Measurements from ENCODE around the gene TSPAN3. TPM values are rescaled to one million over a fixed set of nuclear protein-coding genes. Genes with fewer than 3 reads are reported as not detected.

TSPAN3 gene
- total RNA-seq, 1 experiment from 2014 or later, result 235 TPM

DNA sequence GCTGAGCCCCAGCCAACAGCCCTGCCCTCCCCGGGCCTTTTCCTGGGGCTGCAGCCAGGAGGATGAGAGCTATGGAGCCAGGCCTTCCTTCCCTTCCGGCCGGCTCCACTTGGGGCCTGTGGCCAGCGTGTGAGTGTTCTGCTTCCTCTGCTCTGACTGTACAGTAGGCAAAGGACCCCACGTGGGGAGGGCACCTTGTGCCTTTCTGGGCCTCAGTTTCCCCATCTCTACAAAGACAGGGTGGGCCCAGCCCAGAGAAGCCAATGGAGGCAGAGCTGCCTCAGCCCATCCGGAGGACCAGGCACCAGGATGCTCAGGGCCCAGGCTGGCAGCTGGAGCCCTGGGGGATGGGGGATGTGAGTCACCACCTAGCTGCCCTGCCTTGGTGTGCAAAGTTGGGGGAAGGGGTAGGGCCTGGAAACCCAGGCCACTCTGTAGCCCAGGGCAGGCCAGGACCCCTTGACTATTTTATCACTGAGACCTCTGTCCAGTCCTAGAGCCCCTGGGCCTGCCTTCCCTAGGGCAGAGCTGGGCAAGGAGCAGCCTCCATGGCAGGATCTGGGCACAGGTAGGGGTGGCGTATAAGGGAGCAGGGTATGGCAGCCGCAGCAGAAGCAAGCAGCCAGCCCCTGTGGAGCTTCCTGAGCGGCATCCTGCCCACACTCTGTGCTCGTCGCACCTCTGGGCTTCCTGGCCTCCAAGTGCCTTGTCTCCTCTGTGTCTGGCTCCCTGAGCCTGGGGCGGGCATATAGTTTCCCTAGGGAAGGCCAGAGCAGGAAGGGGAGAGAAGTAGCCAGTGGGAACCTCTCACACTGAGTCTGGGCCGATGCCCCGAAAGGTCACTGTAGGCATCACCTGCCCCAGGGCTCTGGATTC, 74.1 kb downstream of the TSPAN3 start:
- DNase-seq (ENCODE audit: low spot score), result peak; percentile 41
- in situ Hi-C loops (cut with HindIII; ENCODE audit: low sequenced_read_pairs), result no loop called here

- in situ Hi-C loops (cut with HindIII; ENCODE audit: low sequenced_read_pairs), result no loop called here
- no peak for DNase-seq (ENCODE audit: low spot score)
Measured at GRCh38 chr15:76996076-76996525, 74.8 kb downstream of the TSPAN3 start.

GRCh38 chr15:76994971-76995945, 75.7 kb downstream of the TSPAN3 start, which contains the start of gene PSTPIP1:
PSTPIP1 (plus strand) TSS chr15:76995126; CDS start chr15:76995574, 448 bp downstream.
- peak; percentile 68 for DNase-seq (ENCODE audit: low spot score)
- in situ Hi-C loops (cut with HindIII; ENCODE audit: low sequenced_read_pairs), result no loop called here

DNA sequence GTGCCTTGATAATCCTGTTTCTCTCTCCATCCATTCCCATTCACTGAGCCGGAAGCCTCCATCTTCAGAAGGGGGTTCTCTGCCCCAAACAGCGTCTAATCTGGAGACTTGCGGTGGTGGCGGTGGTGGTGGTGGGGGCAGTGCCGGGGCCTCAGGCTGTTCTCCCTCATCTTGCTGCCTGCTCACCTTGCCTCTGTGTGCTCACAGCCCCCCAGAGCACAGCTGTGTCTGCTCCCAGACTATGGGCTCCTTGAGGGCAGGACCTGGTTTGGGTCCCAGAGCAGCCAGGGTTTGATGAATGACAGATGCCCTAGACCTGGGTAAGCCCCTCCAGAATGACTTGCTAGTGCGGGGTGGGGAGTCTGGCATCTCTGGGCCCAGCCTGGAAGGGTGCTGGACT, 76.4 kb downstream of the TSPAN3 start:
- DNase-seq (ENCODE audit: low spot score), result no peak
- in situ Hi-C loops (cut with HindIII; ENCODE audit: low sequenced_read_pairs), result no loop called here

- DNase-seq (ENCODE audit: low spot score), result no peak
- in situ Hi-C loops (cut with HindIII; ENCODE audit: low sequenced_read_pairs), result no loop called here
Measured at GRCh38 chr15:76994001-76994400, 76.9 kb downstream of the TSPAN3 start.

GRCh38 chr15:76993114-76993725, 77.7 kb downstream of the TSPAN3 start:
- in situ Hi-C loops (cut with HindIII; ENCODE audit: low sequenced_read_pairs), result no loop called here
- DNase-seq (ENCODE audit: low spot score), result no peak

DNA sequence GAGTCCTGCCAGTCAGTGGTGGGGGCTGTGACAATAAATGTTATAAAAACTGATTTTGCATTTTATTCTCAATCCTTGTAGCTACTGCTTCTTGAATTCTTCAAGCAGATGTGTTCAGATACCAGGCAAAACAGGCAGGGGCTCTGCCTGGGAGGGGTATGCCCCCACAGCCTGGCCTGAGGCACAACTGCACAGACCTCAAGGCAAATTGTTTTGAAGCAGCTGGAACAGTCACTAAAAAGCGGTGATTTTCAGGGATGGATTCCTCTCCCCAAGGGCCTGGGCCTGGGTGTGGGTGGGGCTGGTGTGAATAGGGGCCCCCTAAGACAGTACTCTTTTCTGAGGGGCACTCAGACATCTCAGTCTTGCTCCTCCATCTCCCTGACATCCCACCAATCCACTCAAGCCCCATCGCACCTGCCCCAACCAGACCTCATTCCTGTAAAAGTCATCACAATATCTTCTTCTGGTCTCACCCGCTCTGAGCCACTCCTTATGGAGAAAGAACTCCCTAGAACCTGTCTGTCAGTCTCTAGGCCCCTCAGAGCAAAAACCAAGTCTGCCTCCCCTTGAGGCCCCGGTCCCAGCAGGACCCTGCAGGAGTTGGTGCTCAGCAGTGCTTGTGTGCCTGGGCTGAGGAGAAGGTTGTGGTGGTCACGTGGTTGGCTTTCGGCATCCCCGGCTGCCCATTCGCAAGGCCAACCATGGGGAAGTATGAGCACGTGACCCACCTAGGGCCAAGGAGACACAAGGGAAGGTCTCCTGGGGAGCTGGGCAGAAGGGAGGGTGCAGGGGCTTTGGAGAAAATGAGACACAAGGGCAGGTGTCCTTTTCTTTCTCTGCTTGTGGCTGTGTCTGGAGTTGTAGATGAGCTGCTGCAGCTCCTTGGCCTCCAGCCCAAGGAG, 78.9 kb downstream of the TSPAN3 start:
- in situ Hi-C loops (cut with HindIII; ENCODE audit: low sequenced_read_pairs), result no loop called here
- DNase-seq (ENCODE audit: low spot score), result no peak

Other genes with a start within 250 kb of the TSPAN3 start
- 3.6 and 4.6 TPM in 2 replicates for gene SCAPER, start 165.8 kb downstream of the TSPAN3 start, total RNA-seq (2014; rRNA removed; shearing (Covaris generic))
- 166 and 180 TPM in 2 replicates for gene RCN2, start 139.4 kb downstream of the TSPAN3 start, total RNA-seq (2014; rRNA removed; shearing (Covaris generic))
- gene PSTPIP1, start 76.0 kb downstream of the TSPAN3 start, total RNA-seq (2014; rRNA removed; shearing (Covaris generic)), result not detected in 2 replicates

All from G401 (cell line).